Ascending aorta (tissue), 2 donors: ENCODE data around the gene NELFE. TPM values are rescaled to one million over a fixed set of nuclear protein-coding genes. Genes with fewer than 3 reads are reported as not detected.
"Not testable (repeated sequence)": the region's sequence is repeated elsewhere in the genome, so short reads cannot be mapped to it uniquely, and the experiment has no call there.

Experiments used
- DNase-seq, 2 donors: peaks; one replicate each; pipeline ENCODE4 v3.0.0-alpha.2; 2019; ENCODE audit warnings: low spot score in 2 of 2
- H3K27ac ChIP-seq, 2 donors: fragments of 200-600 bp; sonication (generic); one replicate each; pipeline ENCODE4 v1.5.1; 2016 to 2017; ENCODE audit warnings: mild to moderate bottlenecking in 1 of 2
- H3K27me3 ChIP-seq: fragments of 200-600 bp; sonication (generic); one replicate; pipeline ENCODE4 v1.5.1; 2017
- H3K36me3 ChIP-seq, 2 donors: fragments of 200-600 bp; sonication (generic); one replicate each; pipeline ENCODE4 v1.5.1; 2016
- H3K4me1 ChIP-seq, 2 donors: fragments of 200-600 bp; sonication (generic); one replicate each; pipeline ENCODE4 v1.5.1; 2016 to 2017; ENCODE audit warnings: mild to moderate bottlenecking in 1 of 2
- H3K4me3 ChIP-seq, 2 donors: fragments of 200-600 bp; sonication (generic); one replicate each; pipeline ENCODE4 v1.5.1; 2016 to 2017; ENCODE audit warnings: mild to moderate bottlenecking in 1 of 2
- H3K9me3 ChIP-seq, 2 donors: fragments of 200-600 bp; sonication (generic); one replicate each; pipeline ENCODE4 v1.5.1; 2016
- CTCF ChIP-seq, 3 experiments: fragments of 200-600 bp in 2 of 3; fragments of 450-650 bp in 1 of 3; sonication (generic) in 2 of 3; IDR thresholded peaks; one replicate each; pipeline ENCODE4 v1.5.1; 2016 to 2019; ENCODE audit warnings: antibody characterized with exemption in 3 of 3, mild to moderate bottlenecking in 1 of 3, moderate library complexity in 1 of 3
- intact Hi-C: fragments of 100-400 bp; cut with DNase I; formaldehyde crosslinking; loops from one replicate; pipeline ENCODE4 v1.15.1; 2023
- total RNA-seq: library from RNA; depleted of rRNA; stranded (reverse); fragments of >200 nt; gene quantifications from one replicate; pipeline ENCODE4 v1.1.0, GENCODE V29; 2016

The NELFE gene
- total RNA-seq, 1 donor from 2014 or later = 208 TPM

- Histone ChIP-seq H3K27me3 (no peaks in the 10 kb centered on the region), H3K27ac (no peak overlapping the region), H3K4me1 (peaks cover 7 to 9% of the 10 kb centered on the region in 2 donors), H3K9me3 (no peaks in the 10 kb centered on the region), H3K4me3 (no peak overlapping the region), H3K36me3 (no peaks in the 10 kb centered on the region)
- intact Hi-C loops = no loop called here
- DNase-seq = no peak
- TF ChIP-seq CTCF (IDR thresholded peaks at IDR 0.05) = no peak
Observed at GRCh38 chr6:31907158-31907813, 51.5 kb downstream of the NELFE start.

- DNase-seq, intact Hi-C loops, H3K4me3 ChIP-seq, H3K9me3 ChIP-seq, H3K27me3 ChIP-seq, H3K27ac ChIP-seq, H3K36me3 ChIP-seq, H3K4me1 ChIP-seq: not testable (repeated sequence)
Observed at GRCh38 chr6:31906727-31907126, 52.0 kb downstream of the NELFE start.

- Histone ChIP-seq H3K36me3 (no peaks in the 10 kb centered on the region), H3K4me3 (no peak overlapping the region), H3K27ac (no peak overlapping the region), H3K27me3 (no peaks in the 10 kb centered on the region), H3K9me3 (no peaks in the 10 kb centered on the region), H3K4me1 (peaks cover 7% of the 10 kb centered on the region in 2 donors)
- intact Hi-C loops = no loop called here
- no peak for TF ChIP-seq CTCF (IDR thresholded peaks at IDR 0.05)
- DNase-seq = no peak
Observed at GRCh38 chr6:31906122-31906521, 52.6 kb downstream of the NELFE start.

GRCh38 chr6:31905041-31905440 lies 53.7 kb downstream of the NELFE start:
- H3K4me3 ChIP-seq = no peak overlapping the region
- H3K27ac ChIP-seq = no peak overlapping the region
- no peaks in the 10 kb centered on the region for H3K9me3 ChIP-seq
- intact Hi-C loops = no loop called here
- no peak for TF ChIP-seq CTCF (IDR thresholded peaks at IDR 0.05)
- H3K36me3 ChIP-seq = no peaks in the 10 kb centered on the region
- peaks cover 4 to 7% of the 10 kb centered on the region in 2 donors for H3K4me1 ChIP-seq
- DNase-seq = no peak
- no peaks in the 10 kb centered on the region for H3K27me3 ChIP-seq

- Histone ChIP-seq H3K27ac (peak overlapping the region in 1 of 2 donors; percentile 23), H3K36me3 (no peaks in the 10 kb centered on the region), H3K4me3 (no peak overlapping the region), H3K27me3 (no peaks in the 10 kb centered on the region), H3K4me1 (peaks cover 4 to 7% of the 10 kb centered on the region in 2 donors), H3K9me3 (no peaks in the 10 kb centered on the region)
- no peak for TF ChIP-seq CTCF (IDR thresholded peaks at IDR 0.05)
- no peak for DNase-seq
- intact Hi-C loops = loop anchor here (2.0 to 5.0 kb wide), 2 partner anchors 41 to 1368 kb away; partner anchors contain the start of genes RPS18 and VPS52
Observed at GRCh38 chr6:31903957-31904356, 54.8 kb downstream of the NELFE start.

Other genes with a start within 250 kb of the NELFE start
- gene LY6G6D, start 243.6 kb downstream of the NELFE start, total RNA-seq = not detected
- gene LY6G6C, start 237.2 kb downstream of the NELFE start, total RNA-seq = not detected
- gene MPIG6B, start 235.6 kb downstream of the NELFE start, total RNA-seq = not detected
- gene DDAH2, start 229.7 kb downstream of the NELFE start, total RNA-seq = 150 TPM
- 281 TPM for gene CLIC1, start 222.4 kb downstream of the NELFE start, total RNA-seq
- gene MSH5, start 219.0 kb downstream of the NELFE start, total RNA-seq = 17.7 TPM
- gene SAPCD1, start 196.3 kb downstream of the NELFE start, total RNA-seq = not detected
- not detected for gene VWA7, start 181.6 kb downstream of the NELFE start, total RNA-seq
- 48.3 TPM for gene VARS1, start 163.2 kb downstream of the NELFE start, total RNA-seq
- gene LSM2, start 152.0 kb downstream of the NELFE start, total RNA-seq = 61.3 TPM
- gene HSPA1L, start 143.7 kb downstream of the NELFE start, total RNA-seq = not detected
- gene HSPA1A, start 143.4 kb downstream of the NELFE start, total RNA-seq = 288 TPM
- 613 TPM for gene HSPA1B, start 131.2 kb downstream of the NELFE start, total RNA-seq
- 21.6 TPM for gene NEU1, start 96.2 kb downstream of the NELFE start, total RNA-seq
- not detected for gene SLC44A4, start 80.0 kb downstream of the NELFE start, total RNA-seq
- gene EHMT2, start 61.3 kb downstream of the NELFE start, total RNA-seq = 39.5 TPM
- 7.3 TPM for gene ZBTB12, start 56.9 kb downstream of the NELFE start, total RNA-seq
- gene C2, start 31.3 kb downstream of the NELFE start, total RNA-seq = 18.6 TPM
- 132 TPM for gene CFB, start 12.9 kb downstream of the NELFE start, total RNA-seq
- gene SKIC2, start 204 bp upstream of the NELFE start, total RNA-seq = 77.4 TPM
- gene DXO, start 13.2 kb upstream of the NELFE start, total RNA-seq = 18.0 TPM
- 147 TPM for gene C4A, start 23.1 kb upstream of the NELFE start, total RNA-seq
- 133 TPM for gene C4B, start 55.8 kb upstream of the NELFE start, total RNA-seq
- 14.0 TPM for gene CYP21A2, start 79.4 kb upstream of the NELFE start, total RNA-seq
- gene TNXB, start 150.4 kb upstream of the NELFE start, total RNA-seq = 493 TPM
- 123 TPM for gene ATF6B, start 169.3 kb upstream of the NELFE start, total RNA-seq
- gene FKBPL, start 171.3 kb upstream of the NELFE start, total RNA-seq = not detected
- 1.4 TPM for gene PRRT1, start 193.0 kb upstream of the NELFE start, total RNA-seq
- gene PPT2, start 195.2 kb upstream of the NELFE start, total RNA-seq = 839 TPM
- 9.4 TPM for gene EGFL8, start 205.6 kb upstream of the NELFE start, total RNA-seq
- 136 TPM for gene AGPAT1, start 217.1 kb upstream of the NELFE start, total RNA-seq
- 73.0 TPM for gene RNF5, start 219.4 kb upstream of the NELFE start, total RNA-seq
- gene AGER, start 225.3 kb upstream of the NELFE start, total RNA-seq = 6.1 TPM
- 18.1 TPM for gene PBX2, start 231.2 kb upstream of the NELFE start, total RNA-seq
- gene GPSM3, start 233.7 kb upstream of the NELFE start, total RNA-seq = 19.4 TPM